Daoy (cell line): ENCODE data around the gene ABCC4. TPM values are rescaled to one million over a fixed set of nuclear protein-coding genes. Genes with fewer than 3 reads are reported as not detected.

Experiments
- DNase-seq: peaks from one replicate; pipeline ENCODE4 v3.0.0-alpha.2; 2015; ENCODE audit warnings: low read depth
- total RNA-seq: library from RNA; depleted of rRNA; stranded (reverse); fragments of >200 nt; shearing (Covaris generic); gene quantifications from 2 replicates; pipeline ENCODE4 v1.2.3, GENCODE V29; 2014

The ABCC4 gene
- total RNA-seq, 1 experiment from 2014 or later, result 10.8 TPM

DNA sequence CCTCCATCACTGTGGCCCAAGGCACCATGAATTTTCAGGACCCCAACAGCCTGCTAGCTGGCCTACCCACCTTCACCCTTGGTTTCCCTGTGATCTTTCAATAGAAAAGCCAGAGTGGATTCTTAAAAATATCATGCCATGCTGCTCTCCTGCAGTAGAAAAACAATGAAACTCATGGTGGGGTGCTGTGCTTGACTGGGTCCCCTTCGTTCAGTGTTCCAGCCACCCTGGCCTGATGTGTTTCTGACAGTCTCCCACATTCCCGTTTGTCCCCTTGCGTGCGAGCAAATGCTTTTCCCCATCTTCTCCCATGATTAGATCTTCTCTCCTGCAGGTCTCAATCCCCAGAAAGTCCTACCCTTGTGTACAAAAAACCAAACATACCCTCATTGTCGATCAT lies 43.2 kb downstream of the ABCC4 start:
- DNase-seq, result no peak

DNA sequence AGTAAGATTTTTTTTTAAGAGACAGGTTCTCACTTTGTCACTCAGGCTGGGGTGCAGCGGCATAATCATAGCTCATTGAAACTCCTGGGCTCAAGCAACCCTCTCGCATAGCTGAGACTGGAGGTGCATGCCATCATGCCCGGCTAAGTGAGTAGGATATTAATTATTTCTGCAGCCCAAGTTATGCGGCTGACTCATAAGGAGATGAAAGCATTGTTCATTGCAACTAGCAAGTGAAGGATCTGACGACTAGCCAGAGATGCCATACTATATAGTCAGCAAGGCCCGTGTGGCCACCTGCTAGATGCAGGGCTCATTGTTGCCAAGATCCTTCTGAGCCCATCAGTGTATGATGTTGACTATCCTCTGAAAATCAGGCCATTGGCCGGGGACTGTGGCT lies 45.2 kb downstream of the ABCC4 start:
- peak; percentile 90 for DNase-seq

DNA sequence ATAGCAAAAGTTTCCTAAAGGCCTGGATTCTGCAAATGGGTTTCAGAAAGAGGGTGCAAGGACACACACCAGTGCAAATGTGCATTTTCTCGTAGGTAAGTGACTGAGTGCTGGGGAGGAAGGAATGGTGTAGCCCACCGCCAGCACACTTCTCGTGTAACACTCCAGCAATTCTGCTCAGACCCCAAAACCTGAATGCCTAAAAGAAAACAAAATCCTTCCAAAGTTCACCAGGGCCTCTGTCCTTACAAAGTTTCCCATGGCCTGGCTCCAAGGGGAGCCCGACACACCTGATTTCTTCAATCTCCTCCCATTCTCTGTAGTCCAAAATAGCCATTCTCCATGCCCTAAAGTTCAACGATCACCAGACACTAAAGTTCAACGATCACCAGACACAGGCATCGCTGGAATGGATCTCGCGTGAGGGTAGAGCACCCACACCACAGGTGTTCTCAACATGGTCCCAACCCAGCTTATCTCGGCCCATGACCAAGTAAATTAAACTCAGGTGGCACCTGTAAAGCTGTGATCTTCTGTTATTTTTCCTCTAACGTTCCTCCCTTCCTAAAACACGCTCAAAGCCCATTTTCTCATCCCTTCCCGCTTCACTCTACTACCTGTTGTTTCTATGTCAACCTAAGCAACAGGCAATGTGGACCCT lies 46.0 kb downstream of the ABCC4 start:
- no peak for DNase-seq

DNA sequence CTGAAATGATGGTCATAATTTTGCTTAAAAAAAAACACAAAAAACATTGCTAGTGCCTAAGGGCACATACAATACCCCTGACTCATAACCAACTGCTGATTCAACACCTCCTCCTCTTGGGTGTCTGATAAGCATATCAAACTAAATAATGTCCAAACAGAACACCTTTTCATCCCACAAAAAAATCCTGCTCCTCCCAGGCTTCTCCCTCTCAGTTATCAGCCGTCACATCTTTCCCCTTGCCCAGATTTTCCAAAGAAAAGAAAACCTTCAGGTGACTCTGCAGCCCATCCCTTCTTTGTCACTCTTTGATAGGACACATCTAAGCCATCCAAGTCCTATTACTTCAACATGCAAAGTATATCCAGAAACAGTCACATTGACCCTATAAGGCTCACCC lies 46.9 kb downstream of the ABCC4 start:
- DNase-seq, result peak; percentile 47

DNA sequence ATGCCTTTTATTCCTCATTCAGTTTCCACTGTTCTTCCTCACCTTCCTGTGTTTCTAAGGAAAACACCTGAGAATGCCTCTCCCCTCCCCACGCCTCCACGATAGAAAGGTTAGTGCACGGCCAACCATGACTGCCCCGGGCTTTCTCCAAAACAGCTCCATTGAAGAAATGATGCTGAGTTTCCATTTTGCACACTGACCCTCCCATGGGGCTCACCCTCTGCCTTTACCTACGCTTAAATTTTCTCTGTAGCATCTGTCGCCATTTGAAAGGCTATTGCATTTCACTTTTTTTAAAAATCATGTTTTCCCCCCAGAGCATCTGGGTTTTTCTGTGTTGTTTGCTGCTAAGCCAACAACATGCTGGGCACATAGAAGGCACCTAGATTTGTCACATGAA lies 48.2 kb downstream of the ABCC4 start:
- DNase-seq, result no peak

DNA sequence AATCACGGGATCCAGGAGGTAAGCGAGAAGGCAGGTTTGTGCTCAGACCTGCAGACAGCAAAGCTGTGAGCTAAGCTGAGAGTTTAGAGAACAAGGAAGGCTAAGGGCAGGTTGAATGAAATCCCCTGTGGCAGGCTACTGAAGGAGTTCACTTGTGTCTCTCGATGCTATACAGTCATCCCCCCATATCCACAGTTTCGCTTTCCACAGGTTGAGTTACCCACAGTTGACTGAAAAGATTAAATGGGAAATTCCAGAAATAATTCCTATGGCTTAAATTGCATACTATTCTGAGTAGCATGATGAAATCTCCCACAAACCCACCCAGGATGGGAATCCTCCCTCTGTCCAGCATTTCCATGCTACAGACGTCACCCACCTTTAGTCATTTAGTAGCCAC lies 49.6 kb downstream of the ABCC4 start:
- no peak for DNase-seq

DNA sequence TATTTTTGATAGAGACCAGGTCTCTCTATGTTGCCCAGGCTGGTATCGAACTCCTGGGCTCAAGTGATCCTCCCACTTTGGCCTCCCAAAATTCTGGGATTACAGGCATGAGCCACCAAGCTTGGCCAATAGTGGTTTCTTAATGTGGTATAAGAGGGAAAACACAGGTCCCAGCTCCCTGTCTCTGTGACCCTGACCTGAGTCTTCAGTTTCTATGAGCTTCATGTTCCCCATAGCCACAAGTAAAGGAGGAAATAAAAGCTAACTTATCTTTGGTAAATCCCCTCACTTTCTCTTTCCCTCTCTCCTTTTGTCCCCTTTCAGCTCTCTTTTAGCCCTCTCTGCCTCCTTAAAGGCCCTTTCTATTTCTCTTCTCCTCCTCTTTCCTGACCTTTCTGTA lies 50.3 kb downstream of the ABCC4 start:
- DNase-seq, result no peak

DNA sequence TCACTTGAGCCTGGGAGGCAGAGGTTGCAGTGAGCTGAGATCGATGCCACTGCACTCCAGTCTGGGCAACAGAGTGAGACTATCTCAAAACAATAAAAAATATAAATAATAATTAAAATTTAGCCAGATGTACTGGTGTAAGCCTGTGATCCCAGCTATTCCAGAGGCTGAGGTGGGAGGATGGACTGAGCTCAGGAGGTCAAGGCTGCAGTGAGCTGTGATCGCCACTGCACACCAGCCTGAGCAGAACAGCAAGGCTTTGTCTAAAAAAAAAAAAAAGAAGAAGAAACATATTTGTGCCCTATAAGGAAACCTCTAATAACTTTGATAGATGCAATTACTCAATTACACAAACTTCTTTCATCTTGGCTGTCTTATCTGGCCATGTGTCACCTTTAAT lies 52.3 kb downstream of the ABCC4 start:
- DNase-seq, result no peak

DNA sequence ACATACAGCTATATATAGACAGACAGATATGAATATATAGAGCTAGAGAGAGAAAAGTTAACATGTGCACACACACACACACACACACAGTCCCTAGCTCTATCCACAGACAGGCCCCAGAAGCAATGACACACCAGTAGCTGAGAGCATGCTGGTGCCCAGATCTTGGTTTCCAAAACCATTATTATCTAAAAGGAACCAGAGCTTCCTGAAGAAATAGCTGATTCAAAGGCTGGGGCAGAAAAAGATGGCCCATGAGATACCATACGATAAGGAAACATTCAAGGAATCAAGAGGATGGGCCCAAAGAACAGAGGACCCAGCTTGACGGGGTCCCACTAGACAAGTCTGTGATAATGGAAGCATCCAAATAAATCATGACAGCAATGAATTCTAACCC lies 53.4 kb downstream of the ABCC4 start:
- no peak for DNase-seq

DNA sequence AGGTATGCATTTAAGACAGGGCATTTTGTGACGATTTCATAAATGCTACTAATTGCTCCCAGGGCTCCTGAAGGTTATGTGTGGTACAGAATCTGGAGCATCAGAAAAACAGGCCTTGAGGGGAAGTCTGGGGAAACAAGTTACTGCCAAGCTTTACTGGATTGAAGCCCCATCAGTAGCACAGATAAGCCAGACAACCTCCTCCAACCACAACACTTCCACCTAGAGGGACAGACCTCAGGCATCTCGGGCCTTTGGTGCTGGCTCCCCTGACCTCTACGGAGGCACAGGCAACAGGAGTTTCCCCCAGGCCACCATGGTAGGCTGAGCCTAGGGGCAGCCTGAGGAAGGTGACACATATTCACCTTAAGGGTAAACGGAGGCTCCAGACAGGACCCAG lies 54.1 kb downstream of the ABCC4 start:
- DNase-seq, result no peak

DNA sequence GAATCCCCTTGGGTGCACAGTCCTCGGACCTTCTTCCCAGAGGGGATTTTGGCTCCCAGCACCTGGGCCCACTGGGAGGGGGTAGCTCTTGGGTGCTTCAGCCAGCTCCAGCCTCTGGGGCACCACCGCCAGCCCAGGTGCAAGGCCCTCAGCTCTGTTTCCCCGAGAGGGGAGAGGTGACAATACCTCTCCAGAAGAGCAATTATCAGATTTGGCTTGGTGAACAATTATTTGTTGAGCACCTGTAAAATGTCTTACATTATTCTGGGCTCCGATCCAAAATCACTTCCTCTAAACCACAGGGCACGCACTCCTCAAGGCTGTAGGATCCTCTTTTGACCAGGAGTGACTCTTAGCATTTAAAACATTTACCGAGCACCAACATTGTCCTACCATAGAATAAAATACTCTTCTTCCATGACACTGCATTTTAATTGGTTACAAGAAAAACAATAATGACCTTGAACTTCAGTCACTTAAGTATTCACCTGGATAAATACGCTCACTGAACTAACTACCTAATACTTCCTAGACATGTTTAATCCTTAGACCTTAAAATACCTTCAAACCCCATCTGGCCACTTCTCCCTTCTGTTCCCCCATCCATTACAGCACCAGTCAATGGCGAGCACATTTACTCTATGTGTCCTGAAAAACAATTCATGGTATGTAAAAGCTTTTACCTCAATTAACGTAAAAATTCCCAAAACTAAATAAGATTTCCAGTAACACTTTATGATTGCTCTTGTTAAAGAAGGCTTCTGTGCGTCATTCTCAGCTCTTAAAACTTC lies 54.8 kb downstream of the ABCC4 start:
- no peak for DNase-seq

DNA sequence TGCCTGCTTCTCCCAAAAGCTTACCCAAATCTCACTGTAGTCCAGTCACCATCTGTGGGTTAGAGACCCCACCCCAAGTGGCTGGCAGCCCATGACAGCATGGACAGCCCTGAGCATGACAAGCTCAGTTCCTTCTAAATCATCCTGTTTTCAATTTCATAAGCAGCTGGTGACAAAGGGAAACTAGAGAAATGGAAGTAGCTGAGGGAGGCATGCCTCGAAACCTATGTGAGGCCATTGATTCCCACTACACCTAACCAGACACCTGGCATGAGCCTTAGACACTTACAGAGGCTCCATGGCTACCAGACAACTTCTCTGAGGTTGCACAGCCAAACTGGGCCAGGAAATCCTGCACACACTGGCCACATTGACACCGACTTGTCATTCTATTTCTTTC lies 56.2 kb downstream of the ABCC4 start:
- DNase-seq, result no peak

DNA sequence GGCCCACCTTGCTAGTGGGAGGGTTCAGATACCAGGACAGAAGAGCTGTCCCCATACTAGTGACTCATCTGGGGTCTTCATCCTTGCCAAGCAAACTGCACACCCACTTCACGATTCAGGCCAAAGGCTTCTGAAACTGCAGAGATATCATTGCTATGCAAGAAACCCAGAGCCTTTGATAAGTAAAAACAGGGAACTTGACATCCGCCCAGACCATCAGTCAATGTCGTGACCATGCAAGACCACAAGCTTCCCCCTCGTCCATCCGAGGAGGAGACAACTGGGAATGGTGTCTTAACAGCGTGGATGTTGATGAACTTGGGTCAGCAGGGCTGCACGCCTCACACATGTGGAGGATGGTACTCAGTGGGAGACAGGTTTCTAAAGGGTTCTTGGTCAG lies 58.0 kb downstream of the ABCC4 start:
- no peak for DNase-seq

DNA sequence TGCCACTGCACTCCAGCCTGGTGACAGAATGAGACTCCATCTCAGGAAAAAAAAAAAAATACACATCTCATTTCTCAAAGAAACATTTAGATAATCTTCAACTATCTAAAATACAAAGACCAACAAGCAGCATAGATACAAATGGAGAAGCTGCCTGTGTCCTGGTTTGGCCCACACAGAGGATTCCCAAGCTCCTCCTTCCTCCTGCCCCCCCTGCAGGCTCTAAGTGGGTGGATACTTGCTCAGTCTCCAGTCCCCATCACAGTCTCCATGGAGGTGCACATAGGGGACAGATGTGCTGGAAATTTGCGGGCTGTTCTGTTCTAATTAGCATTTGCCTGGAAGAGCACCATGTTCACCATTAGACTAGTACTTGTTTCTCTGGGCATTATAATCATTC lies 59.9 kb downstream of the ABCC4 start:
- DNase-seq, result no peak

DNA sequence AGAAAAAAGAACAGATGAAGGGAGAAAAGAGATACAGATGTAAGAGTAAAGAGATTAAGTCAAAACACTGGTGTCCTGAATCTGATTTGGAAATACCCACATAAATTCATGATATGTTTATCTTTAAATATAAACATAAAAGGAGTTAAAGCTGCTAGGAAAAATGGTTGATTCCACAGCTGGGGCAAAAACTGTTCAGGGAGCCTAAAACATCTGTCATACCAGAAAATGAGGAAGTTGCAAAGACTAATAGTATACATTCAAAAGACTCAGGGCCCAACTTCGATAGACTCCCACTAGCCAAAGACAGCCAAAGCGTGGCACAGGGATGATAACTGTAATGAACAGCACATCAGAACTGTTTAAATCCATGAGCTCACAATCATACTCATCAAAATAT lies 62.0 kb downstream of the ABCC4 start:
- no peak for DNase-seq

DNA sequence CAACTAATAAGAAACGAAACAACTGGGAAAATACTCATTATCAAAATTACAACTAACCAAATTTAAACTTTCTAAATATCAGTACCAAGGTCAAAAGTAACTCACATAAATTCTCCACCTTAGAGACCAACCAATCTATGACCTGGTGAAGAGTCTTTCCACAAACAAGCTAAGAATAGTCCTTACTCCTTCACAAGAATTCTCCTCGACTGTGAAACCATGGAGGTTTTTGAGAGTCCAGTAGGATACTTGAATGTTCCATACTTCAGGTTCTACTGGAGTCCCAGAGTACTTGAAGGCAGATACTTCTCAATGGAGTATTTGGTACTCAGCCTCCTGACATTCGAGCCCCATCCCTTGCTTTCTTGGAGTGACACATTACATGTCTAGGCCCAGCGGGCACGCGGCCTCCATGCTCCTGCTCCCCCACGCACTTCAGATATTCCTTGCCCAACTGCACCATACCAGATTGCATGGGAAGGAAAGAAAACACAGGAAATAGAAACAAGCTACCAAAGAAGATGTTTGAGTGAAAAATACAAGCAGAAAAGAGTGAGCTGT lies 63.9 kb downstream of the ABCC4 start:
- no peak for DNase-seq

DNA sequence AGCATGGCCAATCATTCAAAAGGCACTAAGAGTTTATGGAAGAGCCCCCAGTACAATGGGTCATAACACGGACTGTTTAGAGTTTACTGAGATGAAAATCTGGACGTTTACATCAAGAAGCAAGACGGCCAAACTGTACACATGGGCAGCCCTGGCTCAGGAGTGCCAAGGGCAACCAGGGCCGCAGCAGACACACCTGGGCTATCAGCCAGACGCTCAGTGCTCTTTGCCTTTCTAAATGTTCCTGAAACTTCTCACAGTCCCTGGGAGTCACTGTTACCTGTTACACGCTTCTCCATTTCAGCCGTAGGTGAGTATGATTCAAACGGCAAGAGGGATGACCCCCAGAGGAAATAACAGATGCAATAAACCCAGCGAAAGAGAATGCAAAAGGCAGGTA lies 64.5 kb downstream of the ABCC4 start:
- DNase-seq, result no peak

DNA sequence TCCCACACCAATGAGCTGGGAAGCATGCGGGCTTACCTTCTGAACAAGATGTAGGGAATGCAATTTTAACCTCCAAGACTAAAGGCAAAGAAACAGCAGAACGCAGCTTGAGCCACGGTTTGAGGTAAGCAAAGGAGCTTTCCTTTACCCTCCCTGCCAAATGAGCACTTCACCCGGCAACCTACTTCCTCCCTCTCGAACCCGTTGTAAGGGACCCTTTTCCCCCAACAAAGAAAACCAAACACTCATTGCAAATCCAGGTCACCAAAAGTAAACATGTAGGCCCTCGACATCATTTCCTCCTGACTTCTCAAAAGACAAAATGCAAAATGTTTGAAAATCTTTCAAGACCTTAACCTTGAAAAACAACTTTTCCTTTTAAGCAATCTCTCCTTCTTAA lies 65.3 kb downstream of the ABCC4 start:
- no peak for DNase-seq

DNA sequence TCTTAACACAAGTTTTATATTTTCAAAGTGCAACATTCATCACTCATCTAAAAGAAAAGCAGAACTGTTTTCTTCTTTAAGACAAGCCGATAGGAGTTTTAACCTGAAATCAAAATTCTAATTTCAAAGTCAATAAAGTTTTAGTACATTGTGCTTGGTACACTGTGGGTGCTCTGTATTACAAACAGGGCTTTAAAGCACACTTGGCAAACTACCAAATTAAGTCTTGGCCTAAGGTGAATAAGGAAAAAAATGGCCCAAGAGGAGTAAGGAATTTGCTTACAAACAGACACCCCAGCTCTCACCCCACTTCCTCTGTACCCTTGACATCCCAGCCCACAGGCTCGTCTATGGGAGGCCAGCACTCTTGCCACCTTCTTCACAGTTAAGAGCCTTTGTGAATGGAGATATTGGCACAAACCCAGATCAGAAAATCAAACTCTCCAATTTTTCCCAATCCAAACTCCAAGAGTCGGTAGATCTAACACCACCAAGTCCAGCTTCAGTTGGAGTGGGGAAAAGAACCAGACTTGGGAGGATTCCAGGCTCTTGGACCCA lies 66.0 kb downstream of the ABCC4 start:
- no peak for DNase-seq

DNA sequence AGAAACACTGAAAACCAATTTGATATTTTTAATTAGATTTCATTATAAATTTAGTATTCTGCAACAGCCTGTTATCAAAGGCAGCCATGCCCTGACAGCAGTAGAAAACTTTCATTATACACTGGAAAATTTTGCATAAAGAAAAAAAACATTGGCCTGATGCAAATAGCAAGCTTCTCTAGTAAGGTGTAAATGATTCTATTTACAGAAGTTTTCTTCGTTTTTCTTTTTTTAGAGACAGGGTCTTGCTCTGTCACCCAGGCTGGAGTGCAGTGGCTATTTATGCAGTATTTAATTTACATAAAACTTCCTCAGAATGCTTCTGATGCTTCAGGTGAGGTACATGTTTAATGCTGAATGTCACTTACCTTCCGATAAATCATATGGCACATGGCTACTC lies 67.0 kb downstream of the ABCC4 start:
- DNase-seq, result no peak

DNA sequence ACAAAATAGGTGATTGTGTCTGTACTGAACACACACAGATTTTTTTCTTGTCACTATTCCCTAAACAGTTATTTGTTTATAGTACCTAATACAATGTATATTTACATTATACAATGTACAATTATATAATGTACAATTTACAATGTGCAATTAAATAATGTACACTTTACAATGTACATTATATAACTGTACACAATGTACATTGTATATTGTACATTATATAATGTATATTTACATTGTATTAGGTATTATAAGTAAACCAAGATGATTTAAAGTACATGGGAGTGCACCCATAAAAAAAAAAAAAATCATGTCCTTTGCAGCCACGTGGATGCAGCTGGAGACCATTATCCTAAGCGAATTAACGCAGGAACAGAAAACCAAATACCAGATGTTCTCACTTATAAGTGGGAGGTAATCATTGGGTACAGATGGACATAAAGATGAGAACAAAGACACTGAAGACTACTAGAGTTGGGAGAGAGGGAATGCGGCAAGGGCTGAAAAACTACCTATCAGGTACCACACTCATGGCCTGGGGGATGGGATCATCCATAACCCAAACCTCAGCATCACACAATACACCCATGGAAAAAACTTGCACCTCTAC lies 68.1 kb downstream of the ABCC4 start:
- DNase-seq, result no peak

DNA sequence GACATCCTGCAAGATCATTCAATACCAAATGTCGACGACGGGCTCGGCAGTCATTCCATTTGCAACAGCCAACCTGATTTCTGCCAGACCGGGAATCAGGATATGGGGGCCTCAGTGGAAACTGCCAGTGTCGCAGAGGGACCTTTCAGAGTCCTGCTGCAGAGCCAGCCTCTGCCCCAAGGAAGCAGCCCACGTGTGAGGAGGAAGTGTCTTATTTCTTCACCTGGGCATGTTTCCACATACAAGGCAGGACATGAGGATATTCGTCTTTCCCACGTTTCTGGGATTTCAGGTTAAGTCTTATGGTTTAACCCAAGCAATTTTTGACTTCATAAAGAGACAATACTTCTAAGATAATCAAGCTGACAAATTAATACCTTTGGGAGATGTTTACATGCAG lies 69.9 kb downstream of the ABCC4 start:
- DNase-seq, result no peak

DNA sequence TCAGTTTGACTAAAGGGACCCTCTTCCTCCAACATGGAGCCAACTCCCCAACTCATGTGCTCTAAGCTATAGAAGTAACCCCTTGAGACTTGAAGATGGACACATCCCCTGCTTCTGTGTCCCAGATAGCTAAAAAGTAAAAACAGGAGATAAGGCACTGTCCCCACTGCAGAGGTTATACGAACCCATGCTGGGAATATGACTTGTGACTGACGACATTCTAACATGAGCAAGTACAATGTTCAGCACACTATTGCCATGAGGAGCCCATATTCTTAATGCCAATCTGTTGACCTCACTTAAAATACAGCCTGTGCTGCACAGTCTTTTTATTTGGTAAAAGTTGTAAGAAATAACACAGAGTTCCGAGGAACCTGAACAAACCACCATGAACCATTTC lies 71.4 kb downstream of the ABCC4 start:
- no peak for DNase-seq
